GM19328 (cell line): ENCODE results near the gene COL23A1.

Experiments
- ATAC-seq: cut with Tn5 transposase; IDR thresholded peaks from one replicate; pipeline ENCODE4 v1.9.1; 2021; ENCODE audit warnings: mild to moderate bottlenecking, moderate library complexity; ENCODE audit not compliant: unreplicated experiment

The COL23A1 gene

DNA sequence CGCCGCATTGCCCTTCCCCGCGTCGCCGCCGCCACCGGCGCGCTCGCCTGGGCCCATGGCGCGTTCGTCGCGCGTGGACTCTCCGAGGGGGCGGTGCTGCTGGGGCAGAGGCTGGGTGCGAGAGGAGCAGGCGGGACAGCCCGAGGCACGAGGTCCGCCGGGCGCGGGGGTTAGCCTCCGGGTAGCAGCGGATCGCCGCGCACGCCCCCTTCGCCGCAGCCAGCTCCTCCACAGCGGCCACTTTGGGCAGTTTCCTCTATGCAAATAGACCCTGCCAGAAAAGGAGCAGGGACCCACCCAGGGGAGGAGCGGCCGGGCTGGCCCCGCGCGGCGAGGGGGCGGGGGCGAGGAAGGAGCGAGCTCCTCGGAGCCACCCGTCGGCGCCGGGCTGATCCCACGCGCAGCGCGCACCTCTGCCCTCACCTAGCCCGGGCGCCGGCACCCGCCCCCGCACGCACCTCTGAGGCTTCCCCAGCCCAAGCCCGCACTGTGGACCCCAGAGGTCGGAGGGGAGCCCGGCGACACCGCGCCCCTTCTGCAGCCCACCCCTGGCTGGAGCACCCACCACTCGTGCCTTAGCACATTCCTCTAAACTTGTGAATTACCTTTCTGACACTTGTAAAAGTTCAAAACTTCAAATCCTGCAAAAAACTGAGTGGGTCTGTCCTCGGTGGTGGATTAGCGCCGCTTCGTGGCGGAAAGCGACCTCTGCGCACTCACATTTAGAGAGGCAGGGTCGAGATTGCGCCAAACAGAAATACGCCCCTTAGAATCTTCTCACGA lies at the start of gene COL23A1:
Gene COL23A1 (minus strand): TSS at position 253 of the 783 bp plus-strand sequence.
- ATAC-seq = no peak

- no peak for ATAC-seq
Observed at GRCh38 chr5:178637356-178638074, 47.3 kb upstream of the COL23A1 start.

- ATAC-seq = no peak
Observed at GRCh38 chr5:178632285-178632684, 42.1 kb upstream of the COL23A1 start.

GRCh38 chr5:178630951-178631350 lies 40.8 kb upstream of the COL23A1 start:
- no peak for ATAC-seq

DNA sequence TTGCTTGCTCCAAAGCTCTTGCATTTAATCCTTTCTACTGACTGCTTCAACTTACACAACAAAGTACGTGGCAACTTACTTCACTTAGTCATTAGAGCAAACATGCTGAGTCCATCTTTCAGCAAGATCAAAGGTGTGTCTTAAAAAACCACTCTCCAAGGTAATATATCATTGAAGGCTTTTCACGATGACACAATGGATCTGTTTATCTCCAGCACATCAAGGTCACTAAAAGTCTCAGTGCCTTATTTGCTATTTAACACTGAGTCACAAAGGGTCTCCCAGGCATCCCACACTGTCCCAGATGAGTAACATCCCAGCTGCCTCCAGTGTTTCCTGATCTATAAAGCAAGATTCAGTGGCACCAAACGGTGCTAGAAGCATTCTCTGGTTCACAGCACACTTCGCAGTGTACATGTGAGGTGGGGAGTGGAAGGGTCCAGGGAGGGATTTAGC lies 40.3 kb upstream of the COL23A1 start:
- no peak for ATAC-seq

GRCh38 chr5:178627259-178627598 lies 37.0 kb upstream of the COL23A1 start:
- no peak for ATAC-seq

DNA sequence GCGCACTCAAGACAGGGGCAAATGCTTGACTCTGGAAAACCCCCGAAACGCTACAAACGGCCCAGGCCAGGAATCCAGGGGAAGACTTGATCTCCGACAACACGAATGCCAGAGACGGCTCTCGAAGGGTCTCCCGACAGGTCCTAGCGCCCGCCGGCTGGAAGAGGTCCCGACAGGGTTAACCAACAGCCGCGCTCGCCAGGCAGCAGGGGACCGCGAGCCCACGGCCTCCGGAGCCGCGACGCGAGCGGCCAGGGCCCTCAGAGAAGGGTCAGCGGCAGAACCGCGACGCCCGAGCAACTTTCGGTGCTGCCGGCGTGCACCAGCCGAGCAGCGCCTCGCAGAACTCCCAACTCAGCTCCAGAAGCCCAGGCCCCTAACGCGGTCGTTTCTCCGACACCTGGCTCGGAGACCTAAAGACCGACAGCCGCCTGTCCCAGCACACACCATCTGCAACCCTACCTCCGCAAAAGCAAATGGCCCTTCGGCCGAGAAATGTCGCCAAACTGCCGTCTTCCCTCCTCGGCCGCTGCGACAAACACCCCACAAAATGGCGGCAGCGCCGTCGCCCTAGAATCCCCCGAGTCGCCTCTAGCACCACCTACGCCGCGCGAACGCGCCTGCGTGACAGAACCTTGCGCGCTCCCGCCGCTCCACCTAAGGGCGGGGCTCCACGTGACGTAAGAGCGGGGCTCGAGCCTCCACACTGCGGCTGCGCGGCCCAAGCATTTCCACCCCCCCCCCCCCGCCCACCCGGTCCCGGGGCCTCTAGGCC lies 36.5 kb upstream of the COL23A1 start, which contains the start of gene CLK4:
Gene CLK4 (minus strand): TSS at position 567 of the 775 bp plus-strand sequence. CDS start 3,634 bp downstream, outside the sequence.
- peak; percentile 77 for ATAC-seq

DNA sequence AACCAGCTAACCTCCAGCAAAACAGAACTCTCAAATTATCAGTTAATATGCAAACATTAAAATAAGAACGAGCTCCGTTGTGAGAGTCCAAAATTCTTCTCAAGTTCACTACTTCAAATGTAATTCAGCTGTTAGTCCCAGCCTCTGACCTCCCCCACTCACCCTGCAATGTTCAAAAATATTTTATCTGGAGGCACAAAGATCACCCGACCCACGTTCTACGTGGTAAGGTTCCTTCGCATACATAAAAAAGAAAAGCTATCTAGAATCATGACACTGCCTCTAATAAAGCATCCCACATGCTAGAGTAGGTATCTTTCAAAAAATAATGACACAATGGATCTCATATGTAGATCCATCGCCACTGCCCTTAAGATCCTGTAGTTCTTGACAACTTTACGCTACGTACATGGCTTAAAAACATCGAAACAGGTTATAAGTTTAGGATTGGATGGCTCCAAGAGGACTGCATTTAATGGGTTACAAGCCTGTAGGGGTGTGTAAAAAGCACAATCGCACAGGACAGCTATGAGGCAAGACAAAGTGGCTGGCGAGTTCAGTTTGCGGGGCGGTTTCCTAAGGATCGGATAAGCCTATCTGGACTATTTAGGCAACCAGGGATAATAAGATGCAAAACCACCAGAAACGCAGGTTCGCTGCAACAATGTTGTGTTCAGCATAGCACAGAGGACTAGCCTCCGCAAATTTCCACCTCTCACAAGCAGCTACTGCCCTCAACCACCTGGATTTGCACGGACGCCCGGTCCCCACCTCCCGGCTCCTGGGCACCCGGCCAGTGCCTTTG lies 35.7 kb upstream of the COL23A1 start:
- no peak for ATAC-seq

- no peak for ATAC-seq
Observed at GRCh38 chr5:178624631-178625546, 34.7 kb upstream of the COL23A1 start.

DNA sequence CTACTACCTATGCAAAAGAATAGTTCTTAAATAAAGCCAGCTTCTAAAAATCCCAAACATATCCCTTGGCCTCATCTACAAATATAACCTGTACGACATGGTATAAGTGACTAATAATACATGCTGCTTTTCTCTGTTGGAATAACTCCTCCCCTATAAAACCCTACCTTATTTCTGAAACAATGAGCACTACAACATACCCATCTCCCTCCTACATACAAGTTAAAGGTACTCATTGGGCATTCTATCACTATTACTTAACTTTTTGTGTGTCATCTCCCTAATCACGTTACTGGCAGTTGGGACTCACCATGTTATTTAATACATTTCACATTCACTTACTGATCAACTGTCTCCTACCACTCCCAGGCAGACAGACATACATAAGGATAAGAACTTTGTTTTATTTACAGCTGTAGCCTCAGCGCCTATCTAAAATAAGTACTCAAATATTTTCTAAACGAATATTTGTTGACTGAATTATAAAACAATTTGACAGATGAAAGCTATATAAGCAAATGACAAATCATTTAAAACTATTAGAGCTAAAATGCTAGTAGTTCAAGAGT lies 32.6 kb upstream of the COL23A1 start:
- no peak for ATAC-seq

DNA sequence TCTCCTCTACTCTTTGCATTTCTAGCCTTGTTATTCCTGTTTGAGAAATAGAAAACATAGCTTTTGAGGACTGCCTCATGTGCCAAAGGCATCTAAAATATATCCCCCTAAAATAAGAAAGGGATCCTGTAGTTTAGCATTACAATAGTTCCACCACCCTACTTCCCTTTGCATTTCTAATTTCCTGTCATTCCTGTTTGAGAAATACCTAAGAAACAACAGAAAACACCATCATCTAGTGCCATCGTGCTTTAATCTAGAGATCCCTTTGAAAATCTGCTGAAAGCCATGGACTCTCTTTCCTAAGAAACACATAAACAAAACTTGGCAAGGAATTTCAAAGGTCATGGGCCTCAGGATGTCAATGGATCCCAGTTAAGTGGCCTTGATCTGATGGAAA lies 29.2 kb upstream of the COL23A1 start:
- no peak for ATAC-seq

- ATAC-seq = no peak
Observed at GRCh38 chr5:178612299-178612698, 22.1 kb upstream of the COL23A1 start.

GRCh38 chr5:178606269-178606668 lies 16.1 kb upstream of the COL23A1 start:
- no peak for ATAC-seq

DNA sequence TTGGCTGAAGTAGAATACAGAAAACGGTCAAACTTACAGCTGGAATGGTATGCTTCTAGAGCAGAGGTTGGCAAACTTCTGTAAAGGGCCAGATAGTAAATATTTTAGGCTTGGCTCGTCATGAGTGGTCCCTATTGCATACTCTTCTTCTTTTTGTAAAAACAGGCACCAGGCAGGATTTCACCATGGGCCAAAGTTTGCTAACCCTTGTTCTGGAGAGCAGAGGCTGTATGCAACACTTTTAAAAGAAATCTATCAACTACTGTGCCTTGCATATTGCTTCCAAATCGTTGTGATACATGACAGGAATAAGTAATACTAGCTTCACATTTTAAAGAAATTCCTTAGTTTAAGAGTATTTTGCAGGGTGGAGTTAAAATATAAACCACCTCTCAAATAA lies 15.6 kb upstream of the COL23A1 start:
- ATAC-seq = no peak

DNA sequence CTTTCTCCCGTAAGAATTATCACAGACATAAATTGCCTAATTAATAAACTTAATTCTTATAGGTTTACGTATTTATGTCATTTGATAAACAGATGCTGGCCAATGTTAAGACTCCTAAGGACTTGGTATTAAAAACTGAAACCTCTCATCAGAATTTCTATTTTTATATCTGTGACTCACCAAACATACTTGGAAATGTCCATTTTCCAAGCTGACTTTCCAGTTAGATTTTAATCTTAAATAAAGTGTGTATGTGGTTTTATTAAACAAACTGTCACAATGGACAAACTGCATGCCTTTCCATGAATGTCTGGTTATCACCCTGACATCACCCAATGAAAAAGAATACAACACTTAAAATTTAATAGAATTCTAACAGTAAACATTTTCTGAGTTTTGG lies 12.6 kb upstream of the COL23A1 start:
- ATAC-seq = no peak

GRCh38 chr5:178595750-178596149 lies 5.6 kb upstream of the COL23A1 start:
- ATAC-seq = no peak

DNA sequence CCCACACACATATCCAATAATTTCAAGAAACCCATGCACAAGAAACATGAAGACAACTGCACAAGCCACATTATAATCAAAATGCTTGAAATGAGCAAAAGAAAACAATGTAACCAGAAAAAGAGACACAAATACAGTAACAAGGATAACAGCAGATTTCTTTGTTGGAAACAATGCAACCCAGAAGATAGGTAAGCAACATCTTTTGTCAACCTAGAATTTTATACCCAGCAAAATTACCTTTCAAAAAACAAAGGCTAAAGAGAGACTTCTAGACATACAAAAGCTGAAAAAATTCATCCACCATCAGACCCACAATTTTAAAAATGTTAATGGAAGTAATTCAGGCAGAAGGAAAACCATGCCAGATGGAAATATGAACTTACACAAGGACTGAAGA lies 5.0 kb upstream of the COL23A1 start:
- no peak for ATAC-seq

DNA sequence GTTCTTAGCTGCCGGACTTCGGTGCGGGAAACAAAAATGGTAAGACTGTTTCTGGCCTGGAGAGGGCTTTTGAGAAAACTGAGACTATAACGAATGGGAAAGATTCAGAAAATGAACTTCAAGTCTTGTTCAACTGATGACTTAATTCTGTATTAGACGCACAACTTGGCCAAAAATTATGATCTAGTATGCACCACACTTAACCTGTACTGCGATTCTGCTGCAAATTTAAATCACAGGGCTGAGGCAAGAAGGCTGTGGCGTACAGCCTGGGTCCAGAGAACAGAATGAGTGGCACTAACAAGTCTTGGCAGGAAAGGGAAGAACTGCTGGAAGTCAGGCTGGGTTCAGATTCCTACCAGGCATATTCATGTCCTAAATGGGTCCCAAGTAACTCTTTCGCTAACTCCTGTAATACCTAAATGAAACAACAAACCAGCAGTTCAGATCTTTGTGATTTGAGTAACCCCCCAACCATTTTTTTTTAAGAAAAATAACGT lies 781 bp upstream of the COL23A1 start:
- ATAC-seq = no peak
